ENCODE measurements around the gene LCN10. TPM values are rescaled to one million over a fixed set of nuclear protein-coding genes. Genes with fewer than 3 reads are reported as not detected.

LCN10 gene
- total RNA-seq, 1 experiment from 2014 or later: not detected

- H3K27me3 ChIP-seq (ENCODE audit: control insufficient read depth, insufficient read depth, low read length): no peaks in the 10 kb centered on the region
- DNase-seq (ENCODE audit: low read depth, low spot score) (no peak), ATAC-seq (no peak)
- ChIA-PET POLR2A (no interaction called here), CTCF (no interaction called here)
- H3K27ac ChIP-seq (ENCODE audit: low read length): no peak overlapping the region
- no peaks in the 10 kb centered on the region for H3K36me3 ChIP-seq (ENCODE audit: control insufficient read depth, insufficient read depth, low read length)
- BruUV-seq (replicated peaks): no TSS peak
- intact Hi-C loops (cut with micrococcal nuclease; ENCODE audit: unreplicated experiment) (no loop called here), in situ Hi-C loops (cut with HindIII; ENCODE audit: low pct_unique_long_range_greater_than_20kb, low sequenced_read_pairs) (no loop called here)
- H3K9me3 ChIP-seq (ENCODE audit: control insufficient read depth, insufficient read depth, low read depth, low read length): no peaks in the 10 kb centered on the region
- H3K4me3 ChIP-seq (ENCODE audit: low read depth in 2 of 2, low read length in 2 of 2): no peak overlapping the region
- no peaks in the 10 kb centered on the region for H3K4me1 ChIP-seq (ENCODE audit: control insufficient read depth, insufficient read depth, low read length)
- TF ChIP-seq POLR2AphosphoS5 (IDR thresholded peaks at IDR 0.05; ENCODE audit: low read depth, low read length) (no peak), TCF7L2 (IDR thresholded peaks at IDR 0.05; ENCODE audit: low read depth, low read length) (no peak)
Measured at GRCh38 chr9:136751814-136752213, 9.1 kb upstream of the LCN10 start.

GRCh38 chr9:136751244-136751643 lies 8.5 kb upstream of the LCN10 start:
- no peaks in the 10 kb centered on the region for H3K9me3 ChIP-seq (ENCODE audit: control insufficient read depth, insufficient read depth, low read depth, low read length)
- H3K27me3 ChIP-seq (ENCODE audit: control insufficient read depth, insufficient read depth, low read length): no peaks in the 10 kb centered on the region
- ATAC-seq (no peak), DNase-seq (ENCODE audit: low read depth, low spot score) (no peak)
- ChIA-PET POLR2A (no interaction called here), CTCF (no interaction called here)
- no peak overlapping the region for H3K4me3 ChIP-seq (ENCODE audit: low read depth in 2 of 2, low read length in 2 of 2)
- intact Hi-C loops (cut with micrococcal nuclease; ENCODE audit: unreplicated experiment): no loop called here
- TF ChIP-seq REST (IDR thresholded peaks at IDR 0.05; ENCODE audit: insufficient read depth in 1 of 2, low read depth in 2 of 2, low read length in 1 of 2): no peak
- TF ChIP-seq POLR2AphosphoS5 (IDR thresholded peaks at IDR 0.05; ENCODE audit: low read depth, low read length): no peak
- no peak for TF ChIP-seq SIN3A (IDR thresholded peaks at IDR 0.05; ENCODE audit: borderline replicate concordance, insufficient read depth, low read depth, low read length)
- TF ChIP-seq TCF7L2 (IDR thresholded peaks at IDR 0.05; ENCODE audit: low read depth, low read length): no peak
- TF ChIP-seq CTCF (IDR thresholded peaks at IDR 0.05): no peak
- no peak overlapping the region for H3K27ac ChIP-seq (ENCODE audit: low read length)
- in situ Hi-C loops (cut with HindIII; ENCODE audit: low pct_unique_long_range_greater_than_20kb, low sequenced_read_pairs): no loop called here
- no TSS peak for BruUV-seq (replicated peaks)
- H3K36me3 ChIP-seq (ENCODE audit: control insufficient read depth, insufficient read depth, low read length): no peaks in the 10 kb centered on the region
- H3K4me1 ChIP-seq (ENCODE audit: control insufficient read depth, insufficient read depth, low read length): no peaks in the 10 kb centered on the region

GRCh38 chr9:136750526-136750925 lies 7.8 kb upstream of the LCN10 start:
- DNase-seq (ENCODE audit: low read depth, low spot score) (no peak), ATAC-seq (no peak)
- Histone ChIP-seq H3K36me3 (ENCODE audit: control insufficient read depth, insufficient read depth, low read length) (no peaks in the 10 kb centered on the region), H3K27ac (ENCODE audit: low read length) (no peak overlapping the region), H3K4me1 (ENCODE audit: control insufficient read depth, insufficient read depth, low read length) (no peaks in the 10 kb centered on the region), H3K9me3 (ENCODE audit: control insufficient read depth, insufficient read depth, low read depth, low read length) (no peaks in the 10 kb centered on the region), H3K4me3 (ENCODE audit: low read depth in 2 of 2, low read length in 2 of 2) (no peak overlapping the region), H3K27me3 (ENCODE audit: control insufficient read depth, insufficient read depth, low read length) (no peaks in the 10 kb centered on the region)
- ChIA-PET POLR2A (no interaction called here), CTCF (no interaction called here)
- BruUV-seq (replicated peaks): no TSS peak
- intact Hi-C loops (cut with micrococcal nuclease; ENCODE audit: unreplicated experiment) (no loop called here), in situ Hi-C loops (cut with HindIII; ENCODE audit: low pct_unique_long_range_greater_than_20kb, low sequenced_read_pairs) (no loop called here)
- TF ChIP-seq SIN3A (IDR thresholded peaks at IDR 0.05; ENCODE audit: borderline replicate concordance, insufficient read depth, low read depth, low read length) (no peak), REST (IDR thresholded peaks at IDR 0.05; ENCODE audit: insufficient read depth in 1 of 2, low read depth in 2 of 2, low read length in 1 of 2) (no peak), TCF7L2 (IDR thresholded peaks at IDR 0.05; ENCODE audit: low read depth, low read length) (no peak), CTCF (IDR thresholded peaks at IDR 0.05) (no peak), POLR2AphosphoS5 (IDR thresholded peaks at IDR 0.05; ENCODE audit: low read depth, low read length) (no peak)
